GM06990 (cell line): ENCODE data around the gene LRIG2.
"Not testable (repeated sequence)": the region's sequence is repeated elsewhere in the genome, so short reads cannot be mapped to it uniquely, and the experiment has no call there.

Experiments used
- DNase-seq: peaks from one replicate; pipeline ENCODE4 v3.0.0-alpha.2; 2011; ENCODE audit not compliant: insufficient read length; ENCODE audit errors: extremely low read depth
- H3K27me3 ChIP-seq: replicated peaks from 2 replicates; pipeline ENCODE4 v1.6.0; 2011; ENCODE audit warnings: low read length; ENCODE audit not compliant: control insufficient read depth, insufficient read depth
- H3K36me3 ChIP-seq: 2 replicates; pipeline ENCODE4 v1.5.1; 2011; ENCODE audit warnings: low read length; ENCODE audit not compliant: control insufficient read depth, insufficient read depth
- H3K4me3 ChIP-seq: replicated peaks from 2 replicates; pipeline ENCODE4 v1.5.1; 2011; ENCODE audit warnings: low read depth, mild to moderate bottlenecking, control low read depth, low read length
- TF ChIP-seq, protein P1 (sequence below): IDR thresholded peaks from 2 replicates; pipeline ENCODE4 v1.5.1; 2011; ENCODE audit warnings: low read length, control low read depth, mild to moderate bottlenecking, inconsistent platforms; ENCODE audit not compliant: insufficient read depth, poor library complexity, severe bottlenecking

Gene LRIG2

DNA sequence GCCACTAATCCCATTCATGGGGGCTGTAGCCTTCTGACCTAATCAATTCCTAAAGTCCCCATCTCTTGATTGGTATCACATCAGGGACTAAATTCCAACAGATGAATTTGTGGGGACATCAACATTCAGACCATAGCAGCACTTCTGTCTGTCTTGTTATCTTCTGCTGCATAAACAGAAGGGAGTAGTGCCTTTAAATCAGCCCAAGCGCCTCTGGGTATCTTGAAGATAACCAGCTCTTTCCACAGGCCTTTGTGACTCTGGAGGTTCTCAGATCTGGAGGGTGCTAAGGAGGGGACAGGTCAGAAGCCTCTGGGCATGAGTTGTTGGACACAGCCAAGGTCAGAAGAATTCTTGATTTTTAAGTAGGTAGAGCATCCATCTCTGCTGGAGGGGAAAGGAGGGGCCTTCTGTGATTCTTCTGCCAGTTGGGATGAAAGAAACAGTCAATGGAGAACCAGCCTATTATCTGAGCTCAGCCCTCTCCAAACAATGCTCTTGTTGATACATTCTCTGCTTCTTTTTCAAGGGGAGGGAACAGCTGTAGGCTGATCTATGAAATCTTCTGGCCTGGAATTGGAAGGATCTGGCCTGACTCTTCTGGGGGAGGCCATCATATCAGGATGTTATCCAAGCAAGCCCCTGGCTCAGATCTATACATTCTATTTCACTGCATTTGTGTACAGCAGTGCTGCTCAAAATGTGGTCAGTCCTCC is 31.3 kb upstream of the LRIG2 start:
- no peak for DNase-seq

DNA sequence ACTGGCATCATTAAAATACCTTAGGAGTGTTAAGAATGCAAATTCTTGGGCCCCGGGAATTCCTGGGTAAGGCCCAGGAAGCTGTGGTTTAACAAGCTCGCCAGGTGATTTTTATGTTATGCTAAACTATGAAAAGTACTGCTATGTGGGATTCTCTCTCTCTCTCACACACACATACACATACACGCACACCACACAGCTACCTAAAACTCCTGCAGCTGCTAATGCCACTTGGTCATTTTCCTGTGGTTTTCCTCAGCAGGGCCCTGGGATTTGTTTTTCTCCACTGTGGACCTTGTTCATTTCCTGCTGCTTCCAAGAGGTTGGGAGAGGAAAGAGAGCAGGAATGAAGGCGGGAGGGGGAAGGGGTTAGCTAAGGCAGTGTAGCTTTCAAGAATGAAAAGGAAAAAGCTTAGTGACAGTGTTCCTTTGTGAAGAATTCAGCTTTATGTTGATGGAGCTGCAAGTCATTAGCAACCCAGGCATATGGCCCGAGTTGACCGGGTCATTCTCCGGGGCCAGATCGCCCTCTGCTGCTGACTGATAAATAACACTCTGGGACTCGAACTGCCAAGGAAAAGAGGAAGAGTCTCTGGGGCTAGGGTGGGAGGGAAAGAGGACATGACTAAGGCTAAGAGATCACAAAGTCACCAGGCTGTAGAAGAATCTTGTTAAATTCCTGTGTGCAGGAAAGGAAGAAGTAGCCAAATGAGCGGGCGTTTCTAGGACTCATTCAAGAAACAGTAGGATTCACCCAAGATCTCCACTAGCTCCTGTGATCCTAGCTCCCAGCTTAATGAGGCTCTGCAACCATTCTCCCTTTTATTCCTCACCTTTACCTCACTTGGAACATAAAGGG is 30.5 kb upstream of the LRIG2 start:
- peak; percentile 68 for DNase-seq
- peak overlapping the region; percentile 13; the same call in 1 of the 2 replicates for H3K4me3 ChIP-seq
- H3K27me3 ChIP-seq = no peaks in the 10 kb centered on the region
- no peaks in the 10 kb centered on the region for H3K36me3 ChIP-seq
- TF ChIP-seq, protein P1, sequence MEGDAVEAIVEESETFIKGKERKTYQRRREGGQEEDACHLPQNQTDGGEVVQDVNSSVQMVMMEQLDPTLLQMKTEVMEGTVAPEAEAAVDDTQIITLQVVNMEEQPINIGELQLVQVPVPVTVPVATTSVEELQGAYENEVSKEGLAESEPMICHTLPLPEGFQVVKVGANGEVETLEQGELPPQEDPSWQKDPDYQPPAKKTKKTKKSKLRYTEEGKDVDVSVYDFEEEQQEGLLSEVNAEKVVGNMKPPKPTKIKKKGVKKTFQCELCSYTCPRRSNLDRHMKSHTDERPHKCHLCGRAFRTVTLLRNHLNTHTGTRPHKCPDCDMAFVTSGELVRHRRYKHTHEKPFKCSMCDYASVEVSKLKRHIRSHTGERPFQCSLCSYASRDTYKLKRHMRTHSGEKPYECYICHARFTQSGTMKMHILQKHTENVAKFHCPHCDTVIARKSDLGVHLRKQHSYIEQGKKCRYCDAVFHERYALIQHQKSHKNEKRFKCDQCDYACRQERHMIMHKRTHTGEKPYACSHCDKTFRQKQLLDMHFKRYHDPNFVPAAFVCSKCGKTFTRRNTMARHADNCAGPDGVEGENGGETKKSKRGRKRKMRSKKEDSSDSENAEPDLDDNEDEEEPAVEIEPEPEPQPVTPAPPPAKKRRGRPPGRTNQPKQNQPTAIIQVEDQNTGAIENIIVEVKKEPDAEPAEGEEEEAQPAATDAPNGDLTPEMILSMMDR = peak; percentile 69

More for the DNA sequence above, 31.3 kb upstream of the LRIG2 start:
- Histone ChIP-seq H3K27me3 (no peaks in the 10 kb centered on the region), H3K36me3 (no peaks in the 10 kb centered on the region), H3K4me3 (no peak overlapping the region)
- TF ChIP-seq, protein P1 = no peak

DNA sequence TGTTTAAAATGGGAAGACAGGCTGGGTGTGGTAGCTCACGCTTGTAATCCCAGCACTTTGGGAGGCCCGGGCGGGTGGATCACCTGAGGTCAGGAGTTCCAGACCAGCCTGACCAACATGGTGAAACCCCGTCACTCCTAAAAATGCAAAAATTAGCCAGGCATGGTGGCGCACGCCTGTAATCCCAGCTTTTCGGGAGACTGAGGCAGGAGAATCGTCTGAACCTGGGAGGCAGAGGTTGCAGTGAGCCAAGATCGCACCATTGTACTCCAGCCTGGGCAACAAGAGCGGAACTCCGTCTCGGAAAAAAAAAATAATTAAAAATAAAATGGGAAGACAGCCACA is 29.9 kb upstream of the LRIG2 start:
- DNase-seq, H3K36me3 ChIP-seq, H3K4me3 ChIP-seq, H3K27me3 ChIP-seq: not testable (repeated sequence)

DNA sequence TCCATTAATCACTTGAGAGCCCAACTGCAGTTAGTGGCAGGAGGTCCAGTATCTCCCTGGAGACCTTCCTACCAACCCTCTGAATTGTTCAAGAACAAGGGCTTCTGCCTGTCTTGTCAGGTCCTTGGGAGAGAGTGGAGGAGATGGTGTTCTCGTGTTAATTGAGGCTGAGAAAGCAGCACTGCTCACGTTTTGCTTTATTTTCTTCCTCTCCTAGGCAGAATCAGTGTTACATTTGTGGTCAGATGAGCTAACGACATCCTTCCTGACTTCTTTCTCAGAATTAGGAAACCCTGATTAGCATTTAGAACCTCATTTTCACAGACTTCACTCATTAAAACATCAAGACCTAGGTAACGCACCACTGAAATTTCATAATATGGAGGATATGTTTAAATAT is 26.4 kb upstream of the LRIG2 start:
- Histone ChIP-seq H3K27me3 (no peaks in the 10 kb centered on the region), H3K4me3 (no peak overlapping the region), H3K36me3 (no peaks in the 10 kb centered on the region)
- DNase-seq = no peak
- TF ChIP-seq, protein P1 = no peak

DNA sequence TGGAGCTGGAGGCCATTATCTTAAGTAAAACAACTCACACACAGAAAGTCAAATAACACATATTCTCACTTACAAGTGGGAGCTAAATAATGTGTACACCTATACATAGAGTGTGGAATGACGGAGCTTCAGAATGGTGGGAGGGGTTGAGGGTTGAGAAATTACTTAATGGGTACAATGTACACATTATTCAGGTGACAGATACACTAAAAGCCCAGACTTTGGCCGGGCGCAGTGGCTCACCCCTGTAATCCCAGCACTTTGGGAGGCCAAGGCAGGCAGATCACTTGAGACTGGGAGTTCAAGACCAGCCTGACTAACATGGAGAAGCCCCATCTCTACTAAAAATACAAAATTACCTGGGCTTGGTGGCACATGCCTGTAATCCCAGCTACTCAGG is 24.9 kb upstream of the LRIG2 start:
- TF ChIP-seq, protein P1 = no peak
- no peak for DNase-seq
- H3K27me3 ChIP-seq = no peaks in the 10 kb centered on the region

More for the DNA sequence above, 24.9 kb upstream of the LRIG2 start:
- H3K36me3 ChIP-seq = no peaks in the 10 kb centered on the region
- H3K4me3 ChIP-seq = no peak overlapping the region
